GM18868 (cell line): Measurements from ENCODE around the gene GPC5.

Experiments used
- ATAC-seq: cut with Tn5 transposase; IDR thresholded peaks from one replicate; pipeline ENCODE4 v1.9.1; 2021; ENCODE audit warnings: mild to moderate bottlenecking, moderate library complexity; ENCODE audit not compliant: unreplicated experiment

GPC5 gene

DNA sequence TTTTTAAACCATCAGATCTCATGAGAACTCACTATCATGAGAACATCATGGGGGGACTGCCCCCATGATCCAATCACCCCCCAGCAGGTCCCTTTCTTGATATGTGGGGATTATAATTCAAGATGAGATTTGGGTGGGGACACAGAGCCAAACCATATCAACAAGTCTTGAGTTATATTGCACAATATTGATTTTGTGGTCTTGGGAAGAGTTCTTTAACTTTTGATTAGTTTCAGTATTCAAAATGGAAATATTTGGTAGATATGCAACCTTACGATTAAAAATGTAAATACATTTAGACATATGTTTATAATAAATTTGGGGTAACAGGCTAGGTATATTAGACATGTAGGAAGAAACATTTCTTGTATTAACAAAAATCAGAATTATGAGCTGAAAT, 188.2 kb downstream of the GPC5 start:
- ATAC-seq, result no peak

DNA sequence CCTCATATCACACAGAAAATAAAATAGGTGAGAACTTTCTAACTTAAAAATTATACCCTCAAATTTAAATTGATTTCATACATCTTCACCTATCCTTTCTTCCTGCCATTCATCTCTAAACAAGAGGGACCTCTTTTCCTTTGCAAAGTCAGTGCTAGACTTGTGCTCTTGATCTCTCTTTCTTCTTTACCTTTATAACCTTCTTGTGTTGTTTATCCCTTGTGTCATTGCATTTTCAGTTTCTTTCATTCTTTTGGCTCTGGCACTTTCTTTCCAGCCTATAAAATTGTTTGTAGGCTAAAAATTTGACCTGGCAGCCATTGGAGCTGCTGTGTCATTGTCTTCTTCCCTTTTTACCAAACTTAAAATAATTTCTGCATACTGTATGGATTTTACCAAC, 190.1 kb downstream of the GPC5 start:
- no peak for ATAC-seq

DNA sequence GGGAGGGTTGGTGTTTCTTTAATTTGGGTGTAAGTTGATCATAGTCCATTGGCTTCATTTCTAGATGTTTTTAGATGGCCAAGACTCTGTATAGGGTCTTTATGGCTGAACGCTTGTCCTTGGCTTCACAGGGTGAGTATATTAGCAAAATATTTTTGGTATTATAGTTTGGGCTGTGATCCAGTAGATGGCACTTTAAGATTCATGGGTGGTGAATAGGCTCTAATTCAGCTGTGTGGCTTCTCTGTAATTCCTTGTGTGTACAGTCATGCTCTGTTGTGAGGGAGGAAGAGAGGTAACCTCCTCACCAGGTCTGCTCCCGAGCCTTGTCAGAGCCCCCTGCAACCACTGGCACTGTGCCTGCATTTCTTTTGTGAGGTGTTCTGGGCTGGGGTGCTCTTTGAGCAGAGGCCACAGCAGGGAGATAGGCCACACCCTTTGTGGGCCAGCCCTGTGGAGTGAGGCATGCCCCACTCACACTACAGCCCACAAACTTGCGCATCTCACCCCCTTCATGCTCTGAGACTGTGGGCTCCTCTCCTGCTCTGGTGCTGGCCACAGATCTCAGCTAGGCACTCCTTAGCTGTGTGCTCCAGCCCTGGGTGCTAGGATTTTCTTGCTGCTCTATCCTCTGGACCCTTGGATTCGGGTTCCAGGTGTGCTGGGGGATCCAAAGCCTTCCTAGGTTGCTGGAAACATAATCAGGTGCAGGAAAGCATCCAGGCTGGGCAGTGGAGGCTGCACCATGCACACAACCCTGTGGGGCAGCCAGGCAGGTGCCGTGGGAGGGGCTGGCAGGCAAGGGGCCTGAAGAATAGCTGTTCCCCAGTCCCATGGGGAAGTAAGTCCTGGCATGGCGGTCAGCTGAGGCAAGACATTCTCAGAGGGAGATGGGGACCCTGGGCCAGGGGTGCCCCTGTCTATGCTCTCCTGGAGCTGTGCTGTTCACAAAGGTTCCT, 193.9 kb downstream of the GPC5 start:
- no peak for ATAC-seq

DNA sequence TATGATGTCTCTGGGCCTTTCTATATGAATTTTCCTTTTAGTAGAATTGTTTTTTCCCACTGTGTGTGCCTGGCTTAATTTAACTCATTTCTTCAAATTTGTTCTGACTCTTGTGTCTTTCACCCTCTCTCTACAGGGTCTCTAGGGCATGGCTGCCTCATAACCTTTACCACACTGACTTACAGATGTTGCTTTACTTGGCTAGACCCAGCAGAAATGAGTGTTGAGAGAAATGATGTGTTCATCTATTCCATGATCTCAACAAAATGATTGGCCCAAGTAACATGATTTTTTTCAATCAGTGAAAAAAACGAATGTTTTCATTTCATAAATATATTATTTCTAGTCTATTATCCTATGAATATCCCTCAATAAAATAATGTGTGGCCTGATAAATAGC, 195.0 kb downstream of the GPC5 start:
- ATAC-seq, result no peak

DNA sequence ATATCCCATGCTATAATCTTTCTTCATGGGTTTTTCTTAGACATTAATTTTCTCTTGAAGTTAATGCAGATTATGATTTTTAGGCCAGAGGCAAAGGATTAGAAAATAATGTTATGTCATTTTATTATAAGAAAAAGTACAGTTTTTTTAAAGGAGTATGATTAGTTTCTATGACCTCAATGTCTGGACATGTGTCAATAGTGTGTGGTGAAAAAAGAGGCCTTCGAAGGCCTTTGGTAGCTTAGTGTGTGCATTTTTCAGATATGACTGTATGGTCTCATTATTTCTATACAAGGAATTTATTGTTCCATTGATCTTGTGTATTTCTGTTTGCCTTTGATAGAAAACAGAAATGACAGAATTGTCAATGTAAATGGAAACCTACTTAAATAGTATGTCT, 195.6 kb downstream of the GPC5 start:
- no peak for ATAC-seq

- no peak for ATAC-seq
Observed at GRCh38 chr13:91595677-91596076, 197.3 kb downstream of the GPC5 start.

DNA sequence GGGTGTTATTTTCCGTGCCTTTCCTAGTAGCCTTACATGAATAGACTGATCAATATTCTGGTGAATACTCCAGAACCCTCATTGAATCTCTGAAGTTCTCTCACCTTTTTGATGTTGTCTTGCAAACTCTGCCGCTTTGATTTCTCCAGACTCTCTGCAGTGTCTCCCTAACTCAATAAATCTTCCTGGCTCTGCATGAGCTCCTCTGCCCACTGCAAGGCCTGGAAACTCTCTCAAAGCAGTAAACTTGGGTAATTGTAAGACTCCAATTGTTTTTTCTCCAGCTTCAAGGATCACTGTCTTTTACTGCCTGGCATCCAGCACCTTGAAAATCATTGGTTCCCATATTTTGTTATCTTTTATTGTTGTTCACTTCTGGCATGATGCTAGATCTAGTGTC, 198.4 kb downstream of the GPC5 start:
- no peak for ATAC-seq

GRCh38 chr13:91598655-91599054, 200.2 kb downstream of the GPC5 start:
- no peak for ATAC-seq

DNA sequence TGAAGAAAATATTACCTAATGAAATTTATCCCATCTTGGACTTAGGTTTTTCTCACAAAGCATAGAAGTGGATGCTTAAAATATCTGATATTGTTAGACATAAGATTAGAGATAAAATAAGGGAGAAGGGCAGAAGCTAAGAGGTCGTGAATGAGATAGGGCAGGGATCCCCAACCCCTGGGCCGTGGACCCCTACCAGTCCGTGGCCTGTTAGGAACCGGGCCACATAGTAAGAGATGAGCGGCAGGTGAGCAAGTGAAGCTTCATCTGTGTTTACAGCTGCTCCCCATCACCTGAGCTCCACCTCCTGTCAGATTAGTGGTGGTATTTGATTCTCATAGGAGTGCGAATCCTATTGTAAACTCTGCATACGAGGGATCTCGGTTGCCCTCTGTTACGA, 202.9 kb downstream of the GPC5 start:
- no peak for ATAC-seq

- no peak for ATAC-seq
Observed at GRCh38 chr13:91601807-91602206, 203.4 kb downstream of the GPC5 start.

GRCh38 chr13:91609353-91609752, 210.9 kb downstream of the GPC5 start:
- no peak for ATAC-seq

DNA sequence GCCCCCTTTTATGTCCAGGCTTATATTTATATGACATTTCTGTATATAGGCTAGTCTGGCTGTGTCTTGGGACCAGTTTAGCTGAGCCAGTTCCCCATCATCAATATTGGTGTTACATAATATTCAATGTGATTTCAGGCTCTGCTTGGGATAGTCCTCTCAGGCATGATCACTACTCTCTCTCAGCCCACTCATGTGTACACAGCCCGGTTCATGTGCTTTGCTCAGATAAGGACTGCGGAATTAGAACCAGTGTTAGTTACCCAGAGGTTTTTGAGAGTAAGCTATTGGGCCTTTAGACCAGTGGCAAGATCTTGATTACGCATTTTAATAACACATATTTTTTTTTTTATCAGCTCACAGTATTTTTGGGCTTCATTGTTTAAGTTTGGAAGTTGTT, 219.9 kb downstream of the GPC5 start:
- ATAC-seq, result no peak

GRCh38 chr13:91620670-91621141, 222.3 kb downstream of the GPC5 start:
- no peak for ATAC-seq

- ATAC-seq, result no peak
Observed at GRCh38 chr13:91621161-91621560, 222.7 kb downstream of the GPC5 start.

GRCh38 chr13:91621963-91622362, 223.5 kb downstream of the GPC5 start:
- no peak for ATAC-seq

GRCh38 chr13:91622778-91623550, 224.5 kb downstream of the GPC5 start:
- ATAC-seq, result peak; percentile 47

GRCh38 chr13:91627952-91628739, 229.7 kb downstream of the GPC5 start:
- no peak for ATAC-seq

DNA sequence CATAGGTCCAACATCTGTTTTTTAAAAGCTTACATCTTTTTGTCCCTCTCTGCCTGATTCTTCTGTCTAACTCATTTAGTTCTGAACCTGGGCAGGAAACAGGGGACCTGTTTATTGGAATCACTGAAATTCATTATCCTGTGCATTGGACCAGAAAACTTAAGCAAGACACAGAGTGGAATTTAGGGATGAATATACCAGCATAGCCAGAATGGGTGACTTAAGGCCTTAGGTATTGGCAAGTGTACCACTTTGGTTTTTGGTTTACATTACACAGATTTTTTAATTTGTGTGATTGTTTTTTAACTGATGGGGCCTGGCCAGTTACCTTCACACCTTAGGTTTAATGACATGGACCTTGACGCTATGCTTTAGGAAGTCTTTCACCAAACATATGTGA, 232.5 kb downstream of the GPC5 start:
- ATAC-seq, result no peak

GRCh38 chr13:91632086-91632485, 233.7 kb downstream of the GPC5 start:
- ATAC-seq, result no peak

DNA sequence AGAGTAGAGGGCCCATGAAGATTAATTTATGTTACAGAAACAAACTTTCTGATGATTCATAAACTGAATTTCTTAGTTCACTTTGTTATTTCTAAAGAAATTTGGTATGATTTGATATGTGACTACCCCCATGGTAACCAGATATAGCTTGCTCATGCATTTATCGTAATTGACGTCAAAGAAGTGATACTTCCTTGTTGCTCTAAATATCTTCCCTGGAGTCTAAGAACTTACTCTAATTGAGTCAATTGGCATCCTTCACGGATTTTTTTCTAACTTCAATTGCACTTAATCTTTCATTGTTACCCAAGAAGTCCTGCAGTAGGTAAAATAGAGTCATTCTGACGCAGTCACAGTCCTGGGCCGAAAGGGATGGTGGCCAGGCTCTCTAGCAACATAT, 240.9 kb downstream of the GPC5 start:
- no peak for ATAC-seq

GRCh38 chr13:91643394-91643793, 245.0 kb downstream of the GPC5 start:
- ATAC-seq, result no peak
